GM18867 (cell line): Measurements from ENCODE around the gene MIAT.

Source experiments
- ATAC-seq: cut with Tn5 transposase; IDR thresholded peaks from one replicate; pipeline ENCODE4 v1.9.1; 2021; ENCODE audit warnings: mild to moderate bottlenecking, moderate library complexity; ENCODE audit not compliant: unreplicated experiment

Gene MIAT

DNA sequence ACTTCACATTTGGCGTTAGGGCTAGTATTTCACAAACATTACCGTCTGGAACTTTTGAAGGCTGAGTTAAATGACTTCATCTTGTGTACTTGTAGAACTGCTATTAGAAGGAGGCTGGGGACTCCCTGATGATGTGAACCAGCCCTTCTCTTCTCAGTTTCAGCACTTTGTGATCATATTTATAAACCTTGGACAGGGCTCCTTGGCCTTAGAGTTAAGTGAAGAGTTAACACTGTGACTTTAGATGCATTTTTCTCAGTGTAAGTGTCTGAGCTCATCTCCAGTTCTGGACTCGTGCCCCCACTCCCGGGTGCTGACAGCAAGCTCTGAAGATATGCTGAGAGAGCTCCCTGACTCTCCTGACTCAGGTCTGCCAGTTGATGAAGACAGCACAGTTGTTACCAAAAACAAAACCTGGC is 8.4 kb downstream of the MIAT start:
- no peak for ATAC-seq

DNA sequence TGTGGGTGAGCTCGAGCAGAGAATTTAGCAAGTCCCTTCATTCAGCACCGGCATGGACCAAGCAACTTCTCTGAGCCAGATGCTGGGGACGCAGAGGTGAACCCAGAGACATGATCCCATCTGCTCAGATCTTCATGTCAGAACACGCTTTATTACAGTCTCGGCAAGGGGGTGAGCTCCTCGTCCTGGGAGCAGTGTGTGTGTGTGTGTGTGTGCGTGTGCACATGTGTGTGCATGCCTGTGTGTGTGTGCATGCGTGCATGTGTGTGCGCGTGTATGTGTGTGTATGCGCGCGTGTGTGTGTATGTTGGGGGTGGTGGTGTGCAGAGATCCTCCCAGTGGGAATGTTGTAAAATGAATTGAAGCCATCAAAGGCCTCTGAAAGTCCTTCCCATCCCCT is 9.8 kb downstream of the MIAT start:
- no peak for ATAC-seq

DNA sequence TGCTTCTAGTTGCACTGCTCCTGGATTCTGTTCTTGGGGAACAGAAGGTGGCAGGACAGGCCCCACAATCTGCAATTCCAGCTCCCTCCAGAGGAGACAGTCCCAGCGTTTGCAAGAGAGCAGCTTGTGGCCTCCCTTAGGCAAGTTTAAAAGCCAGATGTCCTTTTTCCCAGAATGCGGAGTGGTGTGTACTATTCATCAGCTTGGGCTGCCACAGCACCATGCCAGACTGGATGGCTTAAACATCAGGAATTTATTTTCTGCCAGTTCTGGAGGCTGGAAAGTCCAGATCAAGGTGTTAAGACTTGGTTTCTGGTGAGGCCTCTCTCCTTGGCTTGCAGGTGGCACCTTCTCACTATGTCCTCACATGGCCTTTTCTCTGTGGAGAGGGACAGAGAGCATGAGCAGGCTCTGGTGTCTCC is 11.7 kb downstream of the MIAT start:
- ATAC-seq: no peak

DNA sequence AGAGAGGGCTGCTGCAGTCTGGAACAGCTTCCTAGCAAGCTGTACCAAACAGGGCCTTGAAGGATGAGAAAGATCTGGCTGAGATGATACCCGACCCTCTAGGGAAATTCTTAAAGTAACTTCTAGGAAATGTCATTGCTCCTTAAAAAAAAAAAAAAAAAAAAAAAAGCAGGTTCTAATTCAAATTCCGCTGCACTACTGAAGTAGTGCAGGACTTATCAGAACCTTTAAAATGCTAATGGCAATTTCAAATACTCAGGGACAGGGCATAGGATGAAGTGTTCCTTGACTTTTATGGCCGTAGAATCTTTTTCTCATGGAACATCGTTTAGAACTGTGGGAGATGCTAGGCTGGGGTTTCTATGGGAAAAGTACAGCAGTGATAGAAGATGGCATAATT is 13.1 kb downstream of the MIAT start:
- ATAC-seq: no peak

DNA sequence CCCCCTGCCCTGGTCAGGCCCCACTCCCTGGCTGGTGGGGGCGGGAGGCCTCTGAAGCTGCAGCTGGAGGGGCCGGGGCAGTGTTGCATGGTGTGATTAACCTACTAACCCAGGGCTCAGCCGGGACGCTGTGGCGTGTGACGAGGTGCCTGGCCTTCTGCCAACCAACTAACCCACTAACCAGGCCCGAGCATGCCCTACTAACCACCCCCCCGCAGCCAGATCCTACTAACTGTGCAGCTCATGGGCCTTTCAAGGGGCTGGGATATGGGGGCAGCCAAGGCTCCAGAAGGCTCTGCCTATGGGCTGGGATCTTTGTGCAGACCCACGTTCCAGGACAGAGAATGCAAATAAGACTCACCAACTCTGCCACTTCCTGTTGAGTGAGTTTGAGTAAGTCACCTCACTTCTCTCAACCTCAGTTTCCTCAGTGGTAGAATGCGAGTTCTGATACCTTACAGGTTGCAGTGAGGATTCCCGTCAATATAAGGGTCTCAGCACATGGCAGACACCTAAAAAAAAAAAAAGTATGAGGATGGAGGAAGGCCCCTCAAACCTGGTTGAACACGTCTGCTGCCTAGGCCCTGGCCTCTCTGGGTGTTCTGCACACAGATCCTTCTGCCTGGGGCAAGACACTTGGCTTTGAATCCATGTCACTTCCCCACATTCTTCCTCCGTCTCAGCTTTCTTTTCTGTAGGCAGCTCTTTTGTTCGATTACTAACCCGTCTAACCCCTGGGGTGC is 14.1 kb downstream of the MIAT start:
- ATAC-seq: peak; percentile 32

DNA sequence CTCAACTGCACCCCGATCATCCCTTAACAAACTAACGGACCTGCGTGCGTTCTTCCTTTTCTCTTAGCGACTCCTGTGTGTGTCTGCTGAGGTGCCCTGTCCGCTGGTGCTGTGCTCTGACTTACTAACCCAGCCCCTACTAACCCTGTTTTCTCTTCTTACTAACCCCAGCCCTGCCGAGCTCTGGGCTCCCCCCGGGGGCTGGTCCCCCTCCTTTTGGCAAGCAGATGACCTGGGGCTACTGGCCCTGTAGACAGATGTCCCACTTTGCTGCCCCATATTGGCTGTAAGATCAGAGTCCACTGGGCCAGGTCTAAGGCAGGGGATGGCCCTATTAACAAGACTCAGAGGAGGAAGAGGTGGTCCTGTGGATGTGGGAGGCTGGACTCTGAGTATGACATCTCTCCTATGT is 14.7 kb downstream of the MIAT start:
- peak; percentile 16 for ATAC-seq

DNA sequence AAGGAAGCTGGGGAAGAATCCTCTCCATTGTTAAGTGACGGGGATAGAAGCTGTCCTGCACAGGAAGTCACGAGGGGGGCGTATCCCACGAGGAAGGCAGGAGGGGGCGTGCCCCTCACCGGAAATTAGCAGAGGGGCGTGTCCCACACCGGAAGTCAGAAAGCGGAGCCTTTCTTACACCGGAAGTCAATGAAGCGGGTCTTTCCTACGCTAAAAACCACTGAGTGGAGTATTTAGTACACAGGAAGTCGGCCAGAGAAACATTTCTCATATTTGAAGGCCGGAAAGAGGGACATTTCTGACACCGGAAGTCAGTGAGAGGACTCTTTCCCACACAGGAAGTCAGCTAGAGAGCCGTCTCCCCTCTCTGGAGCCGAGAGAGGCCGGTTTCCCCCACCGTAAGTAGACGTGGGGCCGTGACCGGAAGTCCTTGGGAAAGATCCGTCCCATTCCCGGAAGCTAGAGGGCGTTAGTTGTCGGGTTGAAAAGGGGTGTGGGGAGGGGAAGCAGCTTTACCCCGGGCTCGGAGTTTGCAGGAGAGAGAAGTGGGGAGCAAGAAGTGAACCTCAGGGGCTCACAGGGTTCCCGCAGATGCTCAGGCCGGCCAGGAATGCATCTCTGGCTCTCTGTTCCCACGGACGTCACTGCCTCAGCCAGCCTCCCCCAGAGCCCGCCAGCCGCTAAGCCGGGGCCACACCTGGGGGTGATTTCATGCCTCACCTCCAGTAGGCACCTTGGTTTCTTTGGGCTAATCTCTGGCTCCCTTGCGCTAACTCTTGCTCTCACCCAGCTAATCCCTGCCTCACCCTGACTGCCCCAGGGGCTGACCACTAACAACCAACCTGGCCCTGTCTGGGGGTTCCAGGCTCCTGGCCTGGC is 15.4 kb downstream of the MIAT start:
- peak; percentile 64 for ATAC-seq

DNA sequence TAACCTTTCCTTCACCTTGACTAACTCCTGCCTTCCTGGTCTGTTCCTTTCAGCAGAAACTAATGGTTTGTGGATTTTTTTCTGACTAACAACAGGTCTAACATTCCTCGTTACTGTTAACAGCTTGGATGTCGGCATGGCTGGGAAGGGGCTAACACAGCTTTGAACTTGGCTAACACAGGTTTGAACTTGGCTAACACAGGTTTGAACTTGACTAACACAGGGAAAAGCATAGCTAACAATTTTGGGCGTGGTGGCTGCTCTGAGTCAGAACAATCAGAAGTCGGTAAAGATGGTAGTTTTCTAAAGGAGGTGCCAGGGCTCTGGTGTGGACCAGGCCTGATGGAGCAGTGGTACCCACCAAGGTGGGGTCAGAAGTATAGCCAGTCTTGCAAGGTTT is 16.1 kb downstream of the MIAT start:
- no peak for ATAC-seq

DNA sequence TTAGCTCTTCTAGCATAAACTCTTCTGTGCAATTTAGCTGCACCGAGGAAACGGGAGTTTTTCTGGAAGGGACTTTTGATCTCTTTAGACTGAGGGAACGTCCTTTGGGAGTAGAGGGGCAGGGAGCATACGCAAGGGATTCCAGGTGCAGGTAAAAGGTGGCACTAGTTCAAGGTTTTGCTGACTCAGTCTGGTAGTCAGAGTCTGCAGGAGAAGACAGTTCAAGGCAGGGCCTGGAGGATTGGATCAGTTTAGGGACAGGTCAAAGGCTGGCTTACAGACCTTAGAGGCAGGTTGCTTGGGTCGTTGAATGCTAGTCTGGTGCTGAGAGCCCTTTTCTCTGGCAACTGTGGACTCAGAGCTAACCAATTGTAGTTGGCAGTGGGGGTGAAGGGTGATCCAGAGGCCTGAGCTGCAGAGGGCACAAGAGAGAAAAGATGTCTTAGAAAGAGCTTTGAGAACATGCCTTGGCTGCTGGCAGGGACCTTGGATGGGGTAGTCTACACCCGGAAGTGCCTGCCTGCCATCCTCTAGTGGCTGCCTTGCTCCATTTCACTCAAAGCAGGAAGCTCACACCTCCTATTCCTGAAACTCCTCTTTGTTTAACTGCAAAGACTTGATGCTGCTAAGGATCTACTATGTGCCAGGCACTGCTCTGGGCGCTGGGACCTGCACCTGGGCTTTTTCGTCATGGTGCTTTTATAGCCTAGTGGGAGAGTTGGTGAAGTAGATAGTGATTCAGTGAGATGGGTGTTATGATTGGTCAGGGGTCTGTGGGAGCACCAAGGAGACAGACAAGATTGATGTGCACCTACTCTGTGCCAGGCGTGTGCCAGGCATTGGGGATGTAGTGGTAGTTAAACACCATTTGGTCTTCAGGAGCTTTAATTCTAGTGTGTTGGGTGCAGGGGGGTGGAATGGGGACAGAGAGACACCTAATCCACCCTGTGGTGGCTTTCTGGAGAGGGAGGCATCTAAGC is 17.1 kb downstream of the MIAT start:
- ATAC-seq: no peak

DNA sequence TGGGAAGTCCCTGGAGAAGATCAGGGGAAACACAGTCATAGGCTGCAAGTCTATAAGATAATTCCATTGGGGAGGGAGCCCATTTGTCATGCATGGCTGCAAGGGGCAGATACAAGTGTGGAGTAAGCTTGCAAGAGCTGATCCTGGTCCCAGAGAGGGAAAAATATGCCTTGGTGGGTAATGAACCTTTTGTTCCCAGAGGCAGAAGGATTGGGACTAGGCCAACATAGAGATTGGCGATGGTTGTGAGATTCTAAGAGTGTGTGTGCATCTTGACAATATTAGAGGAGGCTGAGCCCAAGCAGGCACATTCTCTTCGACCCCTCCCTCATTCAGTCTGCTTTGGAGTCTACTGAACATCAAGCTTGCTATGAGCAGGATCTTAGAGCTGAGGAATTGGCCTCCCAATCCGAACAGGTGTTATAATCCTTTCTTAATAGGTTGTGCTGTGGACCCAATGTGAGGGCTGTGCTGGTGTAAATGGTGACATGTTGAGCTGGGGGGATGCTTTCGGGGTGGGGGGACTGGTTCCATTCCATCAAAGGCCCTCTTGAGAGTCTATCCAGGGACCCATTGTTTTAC is 18.4 kb downstream of the MIAT start:
- ATAC-seq: no peak

DNA sequence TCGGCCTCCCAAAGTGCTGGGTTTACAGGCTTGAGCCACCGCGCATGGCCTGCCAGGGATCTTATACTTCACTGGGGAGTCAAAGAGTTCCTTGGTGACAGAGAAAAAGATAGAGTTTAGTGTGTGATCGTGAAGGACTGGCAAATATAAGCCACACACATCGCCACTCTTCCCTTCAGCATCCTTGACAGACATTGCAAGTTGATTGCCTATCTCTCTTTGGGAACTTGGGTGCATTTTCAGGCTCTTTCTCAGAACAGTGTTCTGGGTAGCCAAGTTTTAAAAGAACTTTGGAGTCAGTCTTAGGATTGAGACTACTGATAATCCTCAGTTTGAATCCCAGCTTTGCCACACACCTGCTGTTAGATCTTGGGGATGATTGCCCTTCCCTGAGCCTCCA is 19.8 kb downstream of the MIAT start:
- no peak for ATAC-seq

DNA sequence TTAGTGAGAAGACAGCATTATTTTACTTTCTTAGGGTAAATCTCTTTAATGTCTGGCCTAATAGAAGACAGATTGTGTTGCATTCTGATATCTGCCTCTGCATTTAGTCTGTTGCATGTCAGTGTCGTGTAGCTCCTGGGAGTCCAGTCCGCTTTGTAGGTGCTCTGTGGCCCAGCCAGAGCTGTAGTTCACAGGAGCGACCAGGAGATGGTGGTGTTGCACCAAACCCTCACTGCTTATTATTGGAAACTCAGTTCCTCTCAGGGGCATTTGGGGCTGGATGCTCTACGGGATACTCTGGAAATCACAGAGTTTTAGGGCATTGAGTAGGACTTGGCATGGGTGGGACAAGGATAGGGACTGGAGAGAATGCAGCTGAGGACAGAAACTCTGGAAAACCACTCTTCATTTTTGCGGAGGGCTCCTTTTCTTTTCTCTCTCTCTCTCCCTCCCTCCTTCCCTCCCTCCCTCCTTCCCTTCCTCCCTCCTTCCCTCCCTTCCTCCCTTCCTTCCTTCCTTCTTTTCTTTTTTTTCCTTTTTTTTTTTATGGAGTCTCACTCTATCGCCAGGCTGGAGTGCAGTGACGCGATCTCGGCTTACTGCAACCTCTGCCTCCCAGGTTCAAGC is 21.7 kb downstream of the MIAT start:
- ATAC-seq: peak; percentile 49

DNA sequence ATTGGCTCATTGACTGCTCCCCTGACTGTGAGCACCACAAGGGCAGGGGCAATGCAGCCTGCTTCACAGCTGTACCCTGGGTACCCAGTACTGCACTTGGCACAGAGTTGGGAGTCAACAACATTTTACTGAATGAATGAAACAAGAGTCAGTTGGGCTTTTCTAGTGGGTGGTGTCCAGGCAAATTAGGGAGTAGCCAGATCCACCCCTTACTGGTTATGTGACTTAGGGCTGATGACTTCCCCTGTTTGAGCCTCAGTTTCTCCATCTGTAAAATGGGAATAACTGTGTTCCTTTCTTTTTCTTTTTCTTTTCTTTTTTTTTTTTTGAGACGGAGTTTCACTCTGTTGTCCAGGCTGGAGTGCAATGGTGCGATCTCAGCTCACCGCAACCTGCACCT is 23.1 kb downstream of the MIAT start:
- no peak for ATAC-seq

DNA sequence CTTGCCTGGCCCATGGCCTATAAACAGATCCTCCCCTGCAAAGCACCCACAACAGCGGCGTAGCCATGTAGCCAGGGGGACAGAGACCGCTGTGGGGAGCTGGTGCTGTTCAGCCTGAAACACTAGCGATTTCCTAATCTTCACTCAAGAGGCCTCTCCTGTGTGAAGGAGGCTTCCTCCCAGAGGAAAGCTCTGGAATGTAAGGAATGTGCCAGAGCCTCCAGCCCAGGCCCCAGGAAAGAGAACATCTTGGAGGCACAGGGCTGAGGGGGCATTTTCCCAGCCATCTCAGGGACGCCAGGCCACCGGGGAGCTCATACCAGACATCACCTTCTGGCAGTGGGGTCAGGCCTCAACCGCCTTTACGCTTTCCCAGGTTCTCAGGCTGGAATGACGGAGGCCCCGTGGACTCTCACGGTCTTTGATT is 24.0 kb downstream of the MIAT start:
- no peak for ATAC-seq

DNA sequence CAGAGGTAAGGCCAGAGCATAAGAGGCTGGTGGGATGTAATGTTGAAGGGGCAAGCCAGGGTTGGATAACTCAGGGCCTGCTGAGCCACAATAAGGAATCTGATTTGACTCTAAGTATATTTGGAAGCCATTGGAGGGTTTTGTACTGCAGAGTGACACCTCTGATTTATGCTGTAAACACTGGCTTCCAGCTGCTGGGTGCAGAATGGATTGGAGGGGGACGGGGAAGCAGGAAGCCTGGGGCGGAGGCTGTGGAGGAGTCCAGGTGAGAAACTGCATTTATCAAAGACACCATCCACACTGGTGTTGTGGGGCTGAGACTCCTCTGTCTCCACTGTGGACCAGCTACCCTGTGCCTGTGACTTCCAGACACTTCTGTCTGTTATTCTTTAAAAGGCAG is 26.8 kb downstream of the MIAT start:
- ATAC-seq: no peak

DNA sequence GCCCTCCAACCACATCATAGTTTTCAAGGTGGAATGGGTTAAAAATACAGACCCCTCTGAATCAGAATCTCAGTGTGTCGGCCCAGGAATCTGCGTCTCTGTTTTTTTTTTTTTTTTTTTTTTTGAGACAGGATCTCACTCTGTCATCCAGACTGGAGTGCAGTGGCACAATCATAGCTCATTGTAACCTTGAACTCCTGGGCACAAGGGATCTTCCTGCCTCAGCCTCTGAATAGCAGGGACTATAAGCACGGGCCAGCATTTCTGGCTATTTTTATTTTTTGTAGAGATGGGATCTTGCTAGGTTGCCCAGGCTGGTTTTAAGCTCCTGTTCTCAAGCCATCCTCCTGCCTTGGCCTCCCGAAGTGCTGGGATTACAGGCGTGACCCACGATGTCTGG is 28.2 kb downstream of the MIAT start:
- no peak for ATAC-seq

DNA sequence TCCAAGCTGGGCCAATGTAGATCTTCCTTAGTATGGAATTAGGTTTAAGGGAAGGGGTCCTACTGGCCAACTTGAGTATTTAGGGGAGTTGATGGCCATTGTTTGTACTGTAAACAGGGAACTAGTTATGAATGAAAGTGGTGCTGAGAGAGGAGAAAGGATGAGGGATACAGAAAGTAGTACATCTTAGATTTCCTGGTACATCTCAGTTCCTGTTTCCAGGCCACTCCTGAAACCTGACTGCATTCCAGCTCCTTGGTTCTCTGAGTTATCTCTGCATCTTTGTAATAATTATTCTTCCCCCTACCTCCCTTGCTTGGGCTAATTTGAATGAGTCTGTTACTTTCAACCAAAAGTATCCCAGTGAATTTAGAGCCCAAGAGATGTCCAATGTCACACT is 30.1 kb downstream of the MIAT start:
- no peak for ATAC-seq

DNA sequence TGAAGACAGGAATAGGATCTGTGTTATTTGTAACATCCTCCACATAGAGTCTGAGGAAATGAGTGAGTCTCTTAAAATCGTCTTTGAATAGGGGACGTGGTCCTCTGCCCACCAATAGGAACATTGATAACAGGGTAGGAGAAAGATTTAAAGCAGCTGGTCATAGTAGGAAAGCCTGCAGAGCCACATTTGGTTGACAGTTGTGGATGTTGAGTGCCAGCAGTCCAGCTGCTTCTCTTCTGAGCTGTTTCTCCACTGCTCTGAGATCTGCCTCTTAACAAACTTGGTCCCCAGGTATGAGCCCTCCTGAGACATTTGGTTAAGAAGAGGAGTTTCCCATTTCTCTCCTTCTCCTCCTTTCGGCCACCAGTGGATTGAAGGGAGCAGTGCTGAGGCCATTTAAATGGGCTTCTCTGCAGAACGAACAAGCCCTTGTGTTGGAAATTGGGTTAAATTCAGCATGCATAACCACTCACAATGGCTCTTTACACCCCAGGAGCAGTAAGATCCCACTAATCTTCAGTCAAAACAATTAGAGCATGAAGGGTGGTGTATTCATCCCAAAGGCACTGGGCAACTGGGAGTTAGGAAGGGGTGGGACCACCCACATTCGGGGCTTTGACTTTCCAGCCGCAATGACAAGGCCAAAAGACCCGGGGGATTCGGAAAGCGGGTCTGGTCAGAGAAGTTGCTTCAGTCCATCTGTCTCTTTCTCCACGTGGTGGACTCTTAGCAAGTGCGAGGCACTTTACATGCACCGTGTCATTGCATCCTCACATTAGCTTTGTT is 32.3 kb downstream of the MIAT start:
- no peak for ATAC-seq

DNA sequence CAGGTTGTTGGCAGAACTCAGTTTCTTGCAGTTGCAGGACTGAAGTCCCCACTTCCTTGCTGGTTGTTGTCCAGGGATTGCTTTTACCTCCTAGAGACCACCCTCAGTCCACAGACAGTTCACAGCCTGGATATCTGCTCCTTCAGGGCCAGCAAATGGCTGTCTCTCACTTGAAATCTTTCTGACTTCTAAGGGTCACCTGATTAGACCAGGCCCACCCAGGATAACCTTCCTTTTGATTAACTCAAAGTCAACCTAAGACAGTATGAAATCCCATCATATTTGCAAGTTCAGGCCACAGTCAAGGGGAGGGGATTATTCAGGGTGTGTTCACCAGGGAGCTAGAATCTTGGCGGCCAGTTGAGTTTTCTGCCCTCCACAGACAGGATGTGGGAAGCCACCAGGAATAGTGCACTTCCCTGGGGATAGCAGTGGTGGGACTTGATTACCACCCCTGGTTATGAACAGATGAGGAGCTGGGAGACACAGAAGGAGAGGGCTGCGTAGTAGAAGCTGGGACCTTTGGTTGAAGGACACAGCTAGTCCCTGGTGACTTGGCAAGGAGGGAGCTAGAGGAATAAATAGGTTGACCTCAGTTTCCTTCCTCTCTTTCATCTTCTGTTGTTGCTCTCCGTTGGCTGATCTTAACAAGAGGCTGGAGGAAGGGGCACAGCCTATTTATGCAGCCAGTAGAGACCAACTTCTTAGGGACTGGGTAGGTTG is 33.4 kb downstream of the MIAT start:
- no peak for ATAC-seq
